HG02571 (cell line): Measurements from ENCODE around the gene ZNF280D.

ENCODE experiments used
- ATAC-seq: cut with Tn5 transposase; IDR thresholded peaks from one replicate; pipeline ENCODE4 v1.9.1; 2021; ENCODE audit warnings: mild to moderate bottlenecking, moderate library complexity; ENCODE audit not compliant: unreplicated experiment

Gene ZNF280D

GRCh38 chr15:56653787-56654186, 79.5 kb downstream of the ZNF280D start:
- ATAC-seq = no peak

GRCh38 chr15:56653107-56653506, 80.2 kb downstream of the ZNF280D start:
- no peak for ATAC-seq

GRCh38 chr15:56648311-56648710, 85.0 kb downstream of the ZNF280D start:
- ATAC-seq = no peak

GRCh38 chr15:56640549-56640948, 92.8 kb downstream of the ZNF280D start:
- no peak for ATAC-seq

- ATAC-seq = no peak
These were observed 93.2 kb downstream of the ZNF280D start for GRCh38 chr15:56640127-56640526.

- no peak for ATAC-seq
These were observed 93.7 kb downstream of the ZNF280D start for GRCh38 chr15:56639631-56640030.

- no peak for ATAC-seq
These were observed 101.5 kb downstream of the ZNF280D start for GRCh38 chr15:56631765-56632164.

- ATAC-seq = no peak
These were observed 104.3 kb downstream of the ZNF280D start for GRCh38 chr15:56628893-56629532.

GRCh38 chr15:56619887-56620286, 113.4 kb downstream of the ZNF280D start:
- ATAC-seq = no peak

GRCh38 chr15:56617628-56618027, 115.7 kb downstream of the ZNF280D start:
- no peak for ATAC-seq

- ATAC-seq = no peak
These were observed 116.8 kb downstream of the ZNF280D start for GRCh38 chr15:56616551-56616950.

GRCh38 chr15:56613811-56614210, 119.5 kb downstream of the ZNF280D start:
- ATAC-seq = no peak

GRCh38 chr15:56608993-56609392, 124.3 kb downstream of the ZNF280D start:
- peak; percentile 66 for ATAC-seq

GRCh38 chr15:56608140-56608778, 125.0 kb downstream of the ZNF280D start:
- peak; percentile 86 for ATAC-seq

GRCh38 chr15:56602253-56602652, 131.1 kb downstream of the ZNF280D start:
- ATAC-seq = no peak

GRCh38 chr15:56600380-56600779, 132.9 kb downstream of the ZNF280D start:
- ATAC-seq = no peak

- ATAC-seq = no peak
These were observed 134.3 kb downstream of the ZNF280D start for GRCh38 chr15:56598991-56599390.

GRCh38 chr15:56587686-56588085, 145.6 kb downstream of the ZNF280D start:
- no peak for ATAC-seq

GRCh38 chr15:56586206-56586605, 147.1 kb downstream of the ZNF280D start:
- no peak for ATAC-seq

- ATAC-seq = no peak
These were observed 150.5 kb downstream of the ZNF280D start for GRCh38 chr15:56582785-56583184.
